Stimulated activated CD4-positive, alpha-beta T cell treated with anti-CD3 and anti-CD28 coated beads, Interleukin-1b, Interleukin-23, amount 100 ng/mL, for 4 hours (primary cell): Measurements from ENCODE around the gene NDUFS8.

ENCODE experiments used
- DNase-seq, 2 donors: peaks; one replicate each; pipeline ENCODE4 v3.0.0-alpha.2; 2020; ENCODE audit warnings: low read depth in 2 of 2

The NDUFS8 gene

GRCh38 chr11:68077617-68078582, 47.4 kb downstream of the NDUFS8 start:
- DNase-seq: no peak

- no peak for DNase-seq
These were observed 50.4 kb downstream of the NDUFS8 start for GRCh38 chr11:68080860-68081259.

- DNase-seq: no peak
These were observed 51.2 kb downstream of the NDUFS8 start for GRCh38 chr11:68081691-68082090.

DNA sequence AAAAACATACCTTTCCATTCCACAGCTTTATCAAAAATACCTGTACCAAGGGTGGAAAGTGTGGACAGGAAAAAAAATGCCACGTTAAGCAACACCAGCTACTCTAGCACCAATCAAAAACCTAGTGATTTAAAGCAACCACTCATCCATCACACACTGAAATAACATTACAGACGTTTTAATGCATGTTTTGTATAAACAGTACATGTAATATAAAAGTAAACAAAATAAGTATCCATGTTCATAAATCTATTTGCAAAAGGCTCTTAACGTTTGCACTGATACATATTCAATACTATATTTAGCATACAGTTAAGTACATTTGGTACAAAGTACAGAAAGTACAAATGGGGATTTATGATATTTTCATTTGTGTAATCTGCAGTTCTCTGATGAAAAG, 52.0 kb downstream of the NDUFS8 start:
- DNase-seq: no peak

- DNase-seq: no peak
These were observed 53.0 kb downstream of the NDUFS8 start for GRCh38 chr11:68083517-68083916.
